HCT116 (cell line): ENCODE data around the gene NFE2. TPM values are rescaled to one million over a fixed set of nuclear protein-coding genes. Genes with fewer than 3 reads are reported as not detected.

Experiments used
- CBX3 ChIP-seq: IDR thresholded peaks from 2 replicates; pipeline ENCODE4 v1.6.1; 2012; ENCODE audit warnings: low read depth
- EGR1 ChIP-seq: IDR thresholded peaks from 2 replicates; pipeline ENCODE4 v1.6.1; 2012; ENCODE audit warnings: low read depth
- ELF1 ChIP-seq: IDR thresholded peaks from 2 replicates; pipeline ENCODE4 v1.6.1; 2012; ENCODE audit warnings: low read depth, borderline replicate concordance
- JUND ChIP-seq: IDR thresholded peaks from 2 replicates; pipeline ENCODE4 v1.6.1; 2012
- MAX ChIP-seq: IDR thresholded peaks from 2 replicates; pipeline ENCODE4 v1.6.1; 2012
- POLR2A ChIP-seq: IDR thresholded peaks from 2 replicates; pipeline ENCODE4 v1.7.0; 2011; ENCODE audit warnings: borderline replicate concordance; ENCODE audit not compliant: insufficient read depth, insufficient read length; ENCODE audit errors: extremely low read depth
- REST ChIP-seq: IDR thresholded peaks from 2 replicates; pipeline ENCODE4 v1.6.1; 2012; ENCODE audit warnings: low read depth
- YY1 ChIP-seq: IDR thresholded peaks from 2 replicates; pipeline ENCODE4 v1.6.1; 2011; ENCODE audit warnings: low read length, low read depth, moderate library complexity, mild to moderate bottlenecking; ENCODE audit not compliant: insufficient replicate concordance; ENCODE audit errors: extremely low read depth
- ZBTB33 ChIP-seq: IDR thresholded peaks from 2 replicates; pipeline ENCODE4 v1.6.1; 2011; ENCODE audit warnings: mild to moderate bottlenecking, low read length, moderate library complexity; ENCODE audit not compliant: insufficient replicate concordance; ENCODE audit errors: extremely low read depth
- ZNF274 ChIP-seq: fragments of 200-500 bp; sonication (Bioruptor generic); IDR thresholded peaks from 2 replicates; pipeline ENCODE4 v1.6.1; 2014; ENCODE audit warnings: mild to moderate bottlenecking, low read depth, low read length, inconsistent platforms
- total RNA-seq: library from RNA; stranded (reverse); gene quantifications from one replicate; pipeline ENCODE4 v1.2.1, GENCODE V29; 2021; ENCODE audit not compliant: unreplicated experiment

NFE2 gene
- total RNA-seq, 1 experiment from 2014 or later, result 1.3 TPM

GRCh38 chr12:54324617-54325441 is 24.0 kb upstream of the NFE2 start, which contains the start of gene COPZ1 (continued):
- TF ChIP-seq ZBTB33 (no peak), MAX (peak; percentile 5; the same call in 1 of the 2 replicates), CBX3 (no peak), ZNF274 (no peak), ELF1 (no peak; the same call in 1 of the 2 replicates), JUND (no peak), YY1 (peak; percentile 93), POLR2A (peak; percentile 63), REST (no peak), EGR1 (no peak)
- TF ChIP-seq, all 23 proteins: peak for 8
